Glutamatergic neuron (in vitro differentiated cells): ENCODE results near the gene SPOP. TPM values are rescaled to one million over a fixed set of nuclear protein-coding genes. Genes with fewer than 3 reads are reported as not detected.

Experiments
- DNase-seq: peaks from one replicate; pipeline ENCODE4 v3.0.0; 2022
- H3K27ac Mint-ChIP-seq: one replicate; pipeline ENCODE4 v1.8.0; 2020; ENCODE audit warnings: mild to moderate bottlenecking, mixed read lengths, inconsistent platforms; ENCODE audit not compliant: unreplicated experiment
- H3K27me3 Mint-ChIP-seq: one replicate; pipeline ENCODE4 v1.8.0; 2020; ENCODE audit warnings: mild to moderate bottlenecking, moderate library complexity, mixed read lengths, inconsistent platforms; ENCODE audit not compliant: unreplicated experiment
- H3K36me3 Mint-ChIP-seq: one replicate; pipeline ENCODE4 v1.8.0; 2020; ENCODE audit warnings: mild to moderate bottlenecking, mixed read lengths, inconsistent platforms; ENCODE audit not compliant: unreplicated experiment
- H3K4me1 Mint-ChIP-seq: one replicate; pipeline ENCODE4 v1.8.0; 2020; ENCODE audit warnings: mild to moderate bottlenecking, low read depth, mixed read lengths, inconsistent platforms; ENCODE audit not compliant: unreplicated experiment
- H3K4me3 Mint-ChIP-seq: one replicate; pipeline ENCODE4 v1.8.0; 2020; ENCODE audit warnings: mild to moderate bottlenecking, mixed read lengths, inconsistent platforms; ENCODE audit not compliant: unreplicated experiment
- H3K9me3 Mint-ChIP-seq: one replicate; pipeline ENCODE4 v1.8.0; 2020; ENCODE audit warnings: mild to moderate bottlenecking, moderate library complexity, mixed read lengths, inconsistent platforms; ENCODE audit not compliant: unreplicated experiment
- CTCF ChIP-seq: fragments of 200-600 bp; sonication (generic); IDR thresholded peaks from one replicate; pipeline ENCODE4 v1.5.0; 2021; ENCODE audit not compliant: partially characterized antibody, unreplicated experiment
- total RNA-seq: library from RNA; stranded (reverse); fragmentation: NEBNext Ultra II Directional; extraction: Animal tissue kit (Norgen Biotek cat#: 25700); gene quantifications from one replicate; pipeline ENCODE4 v1.2.1, GENCODE V29; 2021; ENCODE audit not compliant: unreplicated experiment

The SPOP gene
- total RNA-seq, 1 donor from 2014 or later, result 49.5 TPM

DNA sequence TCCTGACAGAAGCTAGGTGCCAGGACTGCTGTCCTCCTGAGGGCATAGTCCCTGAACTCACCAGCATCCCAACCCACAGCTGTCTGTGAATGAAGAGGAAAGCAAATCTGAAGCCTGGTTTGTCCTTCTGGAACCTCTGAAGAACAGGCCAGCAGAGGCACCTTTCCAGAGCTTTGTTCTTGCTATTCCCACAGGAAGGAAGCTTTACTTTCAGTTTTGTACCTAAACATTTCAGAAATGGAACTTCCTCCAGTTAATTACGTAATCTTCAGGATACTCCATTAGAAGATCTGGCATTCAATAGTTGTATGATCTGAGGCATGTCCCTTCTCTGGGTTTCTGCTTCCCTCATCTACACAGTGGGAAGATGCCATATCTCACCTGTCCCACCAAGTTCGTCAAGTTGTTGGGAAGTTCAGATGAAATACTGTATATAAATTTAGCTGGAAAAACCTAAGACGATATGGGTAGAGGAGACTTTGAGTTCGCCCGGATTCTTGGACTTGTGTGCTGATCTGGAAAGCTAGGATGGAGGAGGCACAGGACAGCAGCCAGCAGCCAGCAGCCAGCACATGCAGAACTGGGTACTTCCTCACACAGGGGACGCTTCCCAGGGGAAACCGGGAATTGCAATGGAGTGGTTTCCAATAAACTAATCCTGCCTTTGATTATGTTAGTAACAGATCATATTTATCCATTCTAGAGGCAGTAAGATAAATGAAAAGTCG lies 79.8 kb downstream of the SPOP start:
- no peak for DNase-seq
- no peak overlapping the region for H3K27ac Mint-ChIP-seq
- H3K9me3 Mint-ChIP-seq, result peaks cover 3% of the 10 kb centered on the region
- TF ChIP-seq CTCF, result no peak
- no peaks in the 10 kb centered on the region for H3K36me3 Mint-ChIP-seq
- no peaks in the 10 kb centered on the region for H3K27me3 Mint-ChIP-seq
- no peak overlapping the region for H3K4me3 Mint-ChIP-seq
- peaks cover 14% of the 10 kb centered on the region for H3K4me1 Mint-ChIP-seq

GRCh38 chr17:49597436-49597835 lies 80.5 kb downstream of the SPOP start:
- Mint-ChIP-seq H3K9me3 (peaks cover 3% of the 10 kb centered on the region), H3K27ac (no peak overlapping the region), H3K36me3 (no peaks in the 10 kb centered on the region), H3K4me3 (no peak overlapping the region), H3K4me1 (peaks cover 7% of the 10 kb centered on the region), H3K27me3 (no peaks in the 10 kb centered on the region)
- no peak for DNase-seq
- no peak for TF ChIP-seq CTCF

DNA sequence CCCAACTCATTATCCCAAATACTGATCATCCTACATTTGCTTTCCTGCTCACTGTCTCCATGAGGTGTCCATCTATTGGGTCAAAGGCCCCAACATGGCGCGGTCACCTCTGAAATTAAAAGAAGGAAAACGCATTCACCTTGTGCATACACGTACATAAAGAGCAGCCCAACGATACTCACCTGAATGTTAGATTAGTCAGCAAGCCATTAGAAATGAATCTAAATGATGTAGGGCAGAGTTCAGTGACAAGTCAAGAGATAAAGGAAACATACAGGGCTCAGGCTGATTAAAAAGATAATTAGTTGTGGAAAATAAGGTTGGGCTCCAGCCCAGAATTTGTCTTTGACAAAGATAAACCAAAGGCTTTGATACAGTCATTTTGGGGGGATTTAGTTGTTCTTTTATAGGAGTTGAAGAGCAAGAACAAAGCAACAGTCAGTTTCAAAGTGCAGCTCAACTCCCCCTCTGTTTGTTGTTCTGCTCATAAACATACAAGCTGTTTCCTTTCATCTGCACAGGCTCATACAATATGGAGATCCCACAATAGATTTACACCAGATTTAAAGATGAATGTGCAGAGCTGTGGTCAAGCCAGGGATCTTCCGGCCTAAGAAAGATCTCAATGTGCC lies 81.2 kb downstream of the SPOP start:
- no peak overlapping the region for H3K27ac Mint-ChIP-seq
- peaks cover 6% of the 10 kb centered on the region for H3K36me3 Mint-ChIP-seq
- no peak for TF ChIP-seq CTCF
- DNase-seq, result no peak
- H3K27me3 Mint-ChIP-seq, result peaks cover 2% of the 10 kb centered on the region
- peaks cover 7% of the 10 kb centered on the region for H3K4me1 Mint-ChIP-seq
- H3K9me3 Mint-ChIP-seq, result peaks cover 3% of the 10 kb centered on the region
- H3K4me3 Mint-ChIP-seq, result no peak overlapping the region

DNA sequence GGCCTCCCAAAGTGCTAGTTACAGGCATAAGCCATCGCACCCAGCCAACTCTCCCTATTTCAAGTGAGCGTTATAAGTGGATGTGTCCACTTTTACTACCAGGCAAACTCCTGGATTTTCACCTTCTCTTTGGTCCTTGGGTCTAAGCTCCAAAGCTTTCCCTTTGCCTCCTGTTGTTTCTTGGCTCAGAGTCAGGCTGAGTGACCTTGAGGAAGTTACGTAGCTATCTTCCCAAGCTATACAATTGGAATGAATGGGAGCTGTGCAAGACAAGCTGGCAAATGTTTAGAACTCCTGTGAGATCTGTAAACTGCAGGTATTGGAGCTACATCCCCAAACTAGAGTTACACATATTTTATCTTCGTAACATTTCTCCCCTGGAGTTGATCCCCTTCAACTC lies 81.9 kb downstream of the SPOP start:
- Mint-ChIP-seq H3K4me1 (peaks cover 8% of the 10 kb centered on the region), H3K36me3 (peaks cover 11% of the 10 kb centered on the region), H3K27me3 (peaks cover 2% of the 10 kb centered on the region), H3K9me3 (peaks cover 1% of the 10 kb centered on the region), H3K4me3 (no peak overlapping the region), H3K27ac (no peak overlapping the region)
- DNase-seq, result no peak
- TF ChIP-seq CTCF, result no peak

- peaks cover 1% of the 10 kb centered on the region for H3K9me3 Mint-ChIP-seq
- no peak for TF ChIP-seq CTCF
- peaks cover 8% of the 10 kb centered on the region for H3K4me1 Mint-ChIP-seq
- DNase-seq, result no peak
- no peak overlapping the region for H3K4me3 Mint-ChIP-seq
- H3K36me3 Mint-ChIP-seq, result peaks cover 11% of the 10 kb centered on the region
- H3K27me3 Mint-ChIP-seq, result peaks cover 2% of the 10 kb centered on the region
- H3K27ac Mint-ChIP-seq, result no peak overlapping the region
Measured at GRCh38 chr17:49595328-49595727, 82.6 kb downstream of the SPOP start.
